Kasumi-1 (cell line): ENCODE data around the gene FCN1.
"Not testable (repeated sequence)": the region's sequence is repeated elsewhere in the genome, so short reads cannot be mapped to it uniquely, and the experiment has no call there.

Source experiments
- DNase-seq, 2 experiments: peaks; one replicate each; lab custom pipeline; 2025; lab: John Stamatoyannopoulos, UW

FCN1 gene

DNA sequence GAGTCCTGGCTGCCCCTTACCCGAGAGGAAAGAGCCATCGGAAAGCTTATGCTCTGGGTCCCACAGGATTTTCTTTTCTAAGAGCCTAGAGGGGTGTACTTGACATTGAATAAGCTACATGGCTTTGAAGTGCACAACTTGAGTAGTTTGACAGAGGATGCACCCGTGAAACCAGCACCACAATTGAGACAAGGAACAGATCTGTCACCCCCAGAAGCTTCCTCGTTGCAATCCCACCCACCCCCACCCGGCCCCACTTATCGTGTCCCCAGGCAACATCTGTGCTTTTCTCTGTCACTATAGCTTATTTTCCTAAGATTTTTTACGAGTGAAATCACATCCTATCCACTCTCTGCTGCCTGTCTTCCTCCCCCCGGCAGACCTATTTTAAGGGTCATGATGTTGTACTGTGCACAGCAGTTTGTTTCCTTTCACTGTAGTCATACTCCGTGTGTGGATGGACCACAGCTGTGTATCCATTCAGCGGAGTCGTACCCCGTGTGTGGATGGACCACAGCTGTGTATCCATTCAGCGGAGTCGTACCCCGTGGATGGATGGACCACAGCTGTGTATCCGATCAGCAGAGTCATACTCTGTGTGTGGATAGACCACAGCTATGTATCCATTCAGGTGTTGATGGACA lies 45.9 kb downstream of the FCN1 start:
- no peak for DNase-seq

DNA sequence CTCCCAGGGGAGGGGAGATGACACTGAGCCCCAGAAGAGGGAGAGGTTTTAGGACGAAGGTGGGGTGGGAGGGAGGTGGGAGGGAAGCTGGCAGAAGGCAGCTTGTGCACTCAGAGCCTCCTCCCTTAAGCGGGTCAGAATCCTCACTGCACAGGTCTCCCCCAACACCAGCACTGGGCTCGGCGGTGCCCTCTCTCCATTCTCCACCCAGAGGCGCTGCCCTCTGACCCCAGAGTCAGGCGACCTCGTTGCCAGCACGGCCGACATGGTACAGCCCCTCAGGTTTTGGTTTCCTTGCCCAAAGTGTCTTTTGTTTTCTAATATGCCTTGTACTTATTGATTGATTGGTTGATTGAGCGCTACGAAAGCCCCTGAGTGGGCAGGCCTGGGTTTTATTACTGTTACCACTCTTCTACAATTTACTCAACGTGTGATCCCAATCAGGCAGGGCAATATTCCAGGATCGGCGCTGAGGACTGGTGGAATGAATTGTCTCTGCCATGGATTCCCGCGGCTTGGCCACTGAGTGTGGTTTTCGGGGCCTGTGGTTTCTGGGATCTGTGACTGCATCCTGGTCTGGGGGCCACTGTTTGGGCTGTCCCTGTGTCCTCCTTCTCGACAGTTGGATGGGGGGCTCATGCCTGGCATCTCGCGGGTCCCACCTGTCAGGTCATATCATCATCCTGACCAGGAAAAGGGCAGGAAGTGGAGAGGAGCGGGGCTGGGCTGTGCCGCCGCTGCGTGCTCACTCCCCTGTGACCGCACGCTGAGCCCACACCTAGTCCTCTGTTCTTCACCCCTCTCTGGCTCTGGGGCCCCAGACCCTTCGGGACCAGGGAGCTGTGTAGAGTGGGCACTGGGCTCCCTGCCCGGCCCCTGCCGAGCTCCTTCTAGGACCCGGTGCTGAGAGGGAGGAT lies 46.7 kb downstream of the FCN1 start:
- no peak for DNase-seq

DNA sequence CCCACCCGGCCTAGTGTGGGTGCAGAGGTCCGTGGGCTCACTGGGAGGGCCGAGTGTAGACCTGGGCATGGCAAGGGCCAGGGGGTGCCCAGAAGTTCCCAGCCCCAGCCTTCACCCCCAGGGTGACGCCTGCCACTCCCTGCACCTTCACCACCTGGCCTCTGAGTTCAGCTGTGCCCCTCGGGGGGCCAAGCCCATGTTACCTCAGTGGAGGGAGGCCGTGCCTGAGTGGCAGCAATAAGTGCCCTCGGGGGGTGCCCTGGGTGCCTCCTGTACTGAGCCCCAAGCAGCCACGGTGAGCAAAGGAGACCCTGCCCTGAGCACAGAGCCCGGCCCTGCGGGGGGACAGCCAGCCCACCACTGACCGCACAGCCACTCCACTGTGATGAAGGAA lies 47.4 kb downstream of the FCN1 start:
- DNase-seq: no peak

DNA sequence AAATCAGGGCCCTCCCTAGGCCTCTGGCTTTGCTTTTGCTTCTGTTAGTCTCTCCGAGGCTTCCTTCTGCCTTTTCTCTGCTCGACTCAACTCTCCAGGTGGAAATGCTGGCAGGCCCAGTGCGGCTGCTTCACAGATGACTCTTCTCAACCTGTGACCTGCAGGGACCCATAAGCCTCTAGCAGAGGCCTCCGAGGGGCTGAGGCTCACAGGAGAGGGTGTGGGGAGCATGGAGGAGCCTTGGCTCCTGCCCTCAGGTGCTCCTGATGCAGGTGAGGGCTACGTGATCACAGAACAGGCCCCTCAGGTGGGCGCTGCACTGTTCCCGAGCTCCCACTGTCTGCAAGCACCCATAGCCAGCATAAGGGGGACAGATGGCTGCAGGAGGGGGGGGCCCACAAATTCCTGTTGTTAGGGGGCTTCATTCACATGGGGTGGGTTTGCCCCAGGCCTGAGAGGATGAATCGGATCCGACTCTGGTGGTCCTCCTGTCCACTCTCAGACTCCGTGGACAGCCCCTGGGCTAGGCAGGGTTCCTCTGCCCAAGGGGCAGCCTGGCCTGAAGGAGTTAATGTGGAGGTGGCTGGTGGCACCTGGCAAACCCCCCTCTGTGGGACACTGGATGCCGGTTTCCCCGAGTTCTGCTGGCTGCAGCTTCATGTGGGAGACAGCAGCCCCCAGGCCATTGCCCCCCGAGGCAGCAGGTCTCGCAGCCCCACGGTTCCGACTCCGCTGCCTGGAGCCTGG lies 48.0 kb downstream of the FCN1 start:
- DNase-seq: no peak

DNA sequence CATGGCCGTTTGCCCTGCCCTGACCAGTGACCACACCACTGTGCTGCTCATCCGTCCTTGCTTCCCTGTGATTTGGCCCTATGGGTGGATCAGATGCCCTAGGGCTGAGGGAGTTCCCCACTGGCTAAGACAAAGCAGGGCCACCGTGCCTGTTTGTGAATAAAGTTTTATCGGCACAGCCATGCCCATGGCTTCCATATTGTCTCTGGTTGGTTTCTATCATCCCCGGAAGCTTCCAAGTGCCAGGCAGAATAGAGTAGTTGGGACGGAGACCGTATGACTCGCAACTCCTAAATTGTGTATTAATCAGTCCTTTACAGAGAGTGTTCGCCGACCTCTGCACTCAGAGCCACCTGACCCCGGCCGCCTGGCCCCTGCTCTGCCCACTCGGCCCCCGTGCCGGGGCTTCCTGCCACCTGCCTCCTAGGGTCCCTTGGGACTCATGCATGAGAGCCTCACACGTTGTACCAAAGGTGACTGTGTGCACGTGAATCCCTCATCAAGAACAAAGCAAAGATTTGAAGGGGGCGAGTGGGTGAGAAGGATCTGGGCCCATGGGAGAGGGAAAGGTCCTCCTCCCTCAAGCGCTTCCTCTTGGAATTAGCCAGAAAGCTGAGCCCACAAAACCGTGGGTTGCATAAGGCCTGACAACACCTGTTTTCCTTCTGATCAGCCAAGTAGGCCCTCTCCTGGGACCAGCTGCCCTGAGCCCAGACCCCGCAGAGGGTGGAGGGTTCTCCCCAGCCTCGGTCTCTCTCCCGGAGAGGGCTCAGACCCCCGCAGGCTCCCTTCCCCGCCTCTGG lies 48.8 kb downstream of the FCN1 start:
- no peak for DNase-seq

DNA sequence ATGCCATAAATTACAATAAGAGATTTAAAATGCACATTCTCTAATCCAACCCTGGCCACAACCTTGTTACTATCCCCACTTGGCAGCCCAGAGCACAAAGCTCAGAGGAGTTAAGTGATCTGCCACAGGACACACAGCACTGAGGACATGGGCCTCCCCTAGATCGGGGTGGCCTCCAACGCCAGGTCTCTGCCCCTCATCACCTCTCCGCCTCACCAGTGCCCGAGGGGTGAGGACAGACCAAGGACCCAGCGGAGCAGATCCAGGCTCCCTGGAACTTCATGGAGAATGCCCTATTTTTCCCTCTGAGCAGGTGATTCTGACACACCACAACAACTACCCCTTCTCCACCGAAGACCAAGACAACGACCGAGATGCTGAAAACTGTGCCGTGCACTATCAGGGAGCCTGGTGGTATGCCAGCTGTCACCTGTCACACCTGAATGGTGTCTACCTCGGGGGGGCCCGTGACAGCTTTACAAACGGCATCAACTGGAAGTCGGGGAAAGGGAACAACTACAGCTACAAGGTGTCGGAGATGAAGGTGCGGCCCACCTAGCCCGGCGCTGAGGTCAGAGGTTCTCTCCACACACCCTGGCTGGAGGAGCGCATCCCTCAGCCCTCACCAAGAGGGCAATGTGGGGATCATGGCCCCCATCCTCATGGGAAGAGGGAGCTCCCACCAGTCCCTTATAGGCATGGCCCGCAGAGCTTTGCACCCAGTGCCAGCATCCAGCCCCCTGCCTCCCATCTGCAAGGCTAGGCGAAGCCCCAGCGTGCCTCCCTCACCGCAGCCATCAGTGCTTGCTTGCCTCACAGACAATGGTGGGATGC lies 49.6 kb downstream of the FCN1 start:
- DNase-seq: no peak

DNA sequence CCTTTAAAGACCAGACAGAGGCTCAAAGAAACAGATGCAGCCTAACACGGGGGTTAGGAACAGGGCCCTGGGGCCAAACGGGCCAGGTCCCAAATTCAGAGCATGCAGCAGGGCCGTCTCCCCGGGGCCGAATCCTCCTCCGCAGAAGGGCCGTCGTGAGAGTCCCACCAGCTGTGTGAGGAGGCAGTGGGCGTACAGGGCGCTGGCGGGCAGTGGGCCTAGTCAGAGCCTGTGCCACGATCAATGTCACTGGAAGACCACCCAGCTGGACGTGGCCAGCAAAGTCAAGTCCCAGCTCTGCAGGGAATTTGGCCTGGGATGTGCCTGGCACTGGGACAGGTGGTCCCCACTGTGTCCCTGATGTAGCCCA lies 52.9 kb downstream of the FCN1 start:
- no peak for DNase-seq

DNA sequence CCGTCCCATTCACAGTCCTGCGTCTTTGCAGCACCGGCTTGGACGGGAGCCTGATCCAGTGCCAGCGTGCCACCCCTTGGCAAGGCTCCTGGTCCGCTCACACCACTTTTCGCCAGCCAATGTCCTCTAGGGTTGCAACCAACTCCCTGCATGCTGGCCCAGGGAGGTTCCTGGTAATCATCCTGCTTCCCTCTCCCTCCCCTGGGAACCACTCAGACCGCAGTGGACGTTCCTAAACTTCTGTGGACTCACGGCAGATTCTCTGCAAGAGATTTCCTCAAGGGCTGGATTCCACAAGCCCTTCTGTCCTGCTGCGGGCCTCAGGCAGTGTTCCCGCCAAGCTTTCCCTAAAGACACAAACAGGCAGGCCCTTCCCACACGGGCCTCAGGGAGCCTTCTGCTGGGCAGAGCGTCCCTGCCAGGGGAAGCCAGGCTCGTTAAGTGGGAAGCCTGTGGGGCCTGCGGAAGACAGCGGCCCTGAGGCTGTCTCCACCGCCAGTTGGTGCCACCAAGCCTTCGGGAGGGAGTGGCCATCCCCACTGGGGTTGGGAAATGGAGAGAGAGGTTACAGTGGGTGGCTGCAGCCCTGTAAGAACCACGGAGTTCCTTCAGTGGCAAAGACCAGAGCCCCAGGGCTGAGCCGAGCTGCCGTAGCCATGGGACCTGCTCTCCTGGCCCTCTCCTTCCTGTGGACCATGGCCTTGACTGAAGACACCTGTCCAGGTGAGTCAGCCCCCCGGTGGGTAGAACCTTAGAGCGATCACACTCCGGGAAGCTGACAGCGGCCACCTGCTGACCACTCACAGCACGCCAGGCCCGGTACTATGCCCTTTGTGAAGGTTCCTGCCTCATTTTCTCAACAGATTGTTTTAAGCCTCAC lies 53.5 kb downstream of the FCN1 start:
- no peak for DNase-seq

DNA sequence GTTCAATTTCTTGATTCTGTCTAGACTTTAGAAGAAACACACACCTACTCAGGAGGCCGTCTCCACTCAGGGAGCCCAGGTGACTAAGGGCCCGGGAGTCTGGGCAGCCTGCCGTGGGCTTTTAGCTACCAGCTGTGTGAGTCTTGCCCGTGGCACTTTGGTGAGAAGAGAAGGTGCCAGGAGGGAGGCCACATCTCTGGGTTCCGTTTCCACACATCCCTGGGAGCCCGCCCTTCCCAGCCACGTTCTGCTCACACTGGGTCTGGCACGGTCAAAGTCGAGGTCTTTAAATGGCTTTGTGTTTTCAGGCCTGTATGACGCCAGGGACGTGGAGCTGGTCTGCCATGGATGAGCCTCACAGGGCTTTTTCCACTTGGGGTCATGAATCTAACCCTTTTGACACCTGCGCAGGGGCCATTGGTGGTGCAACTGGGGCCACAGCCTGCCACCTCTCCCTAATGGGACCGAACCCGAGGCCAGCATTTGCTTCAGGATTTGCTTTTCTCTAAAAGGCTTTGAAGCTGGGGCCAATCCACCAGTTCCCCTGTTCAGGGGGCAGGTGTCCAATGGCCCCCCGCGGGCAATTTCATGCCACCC lies 54.3 kb downstream of the FCN1 start:
- DNase-seq: no peak

DNA sequence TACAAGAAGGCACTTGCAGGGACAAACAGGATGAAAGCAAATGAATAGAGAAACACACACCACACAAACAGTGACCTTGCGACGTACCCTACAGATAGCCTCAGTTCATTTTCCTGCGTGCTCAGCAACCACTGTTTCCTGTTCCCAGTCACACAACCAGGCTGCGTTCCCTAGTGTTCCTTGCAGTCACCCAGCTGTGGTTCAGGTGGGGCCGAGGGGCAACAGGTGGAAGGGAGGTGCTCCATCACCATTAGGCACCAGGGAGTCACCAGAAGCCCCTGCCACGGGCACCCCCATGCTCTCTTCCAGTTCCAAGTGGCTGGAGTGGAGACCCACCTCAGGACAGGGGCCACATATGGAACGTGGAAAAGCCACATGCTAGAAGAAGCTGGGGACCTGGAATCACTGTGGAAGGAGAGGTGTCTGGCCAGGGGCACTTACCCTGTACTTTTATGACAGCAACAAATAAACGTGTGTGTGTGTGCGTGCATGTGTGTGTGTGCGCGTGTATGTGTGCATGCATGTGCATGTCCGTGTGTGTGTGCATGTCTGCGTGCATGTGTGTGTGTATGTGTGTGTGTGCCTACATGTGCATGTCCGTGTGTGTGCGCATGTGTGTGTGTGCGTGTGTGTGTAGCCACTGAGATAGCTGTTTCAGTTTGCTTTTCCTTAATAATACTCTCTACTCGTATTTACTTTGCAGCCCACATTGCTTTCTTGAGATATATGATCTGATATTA lies 55.9 kb downstream of the FCN1 start:
- DNase-seq: no peak

DNA sequence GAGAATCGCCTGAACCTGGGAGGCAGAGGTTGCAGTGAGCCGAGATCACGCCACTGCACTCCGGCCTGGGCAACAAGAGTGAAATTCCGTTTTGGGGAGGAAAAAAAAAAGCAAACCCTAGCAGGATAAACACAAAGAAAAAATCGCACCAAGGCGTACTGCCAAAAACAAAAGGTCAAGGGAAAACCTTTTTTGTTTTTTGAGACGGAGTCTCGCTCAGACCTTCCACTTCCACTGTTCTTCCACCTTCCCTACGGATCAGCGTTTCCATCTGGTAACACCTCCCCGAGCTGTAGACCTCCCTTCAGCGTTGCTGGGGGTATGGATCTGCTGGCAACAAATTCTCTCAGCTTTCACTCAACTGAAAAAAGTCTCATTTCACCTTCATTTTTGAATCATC lies 57.2 kb downstream of the FCN1 start:
- no peak for DNase-seq

DNA sequence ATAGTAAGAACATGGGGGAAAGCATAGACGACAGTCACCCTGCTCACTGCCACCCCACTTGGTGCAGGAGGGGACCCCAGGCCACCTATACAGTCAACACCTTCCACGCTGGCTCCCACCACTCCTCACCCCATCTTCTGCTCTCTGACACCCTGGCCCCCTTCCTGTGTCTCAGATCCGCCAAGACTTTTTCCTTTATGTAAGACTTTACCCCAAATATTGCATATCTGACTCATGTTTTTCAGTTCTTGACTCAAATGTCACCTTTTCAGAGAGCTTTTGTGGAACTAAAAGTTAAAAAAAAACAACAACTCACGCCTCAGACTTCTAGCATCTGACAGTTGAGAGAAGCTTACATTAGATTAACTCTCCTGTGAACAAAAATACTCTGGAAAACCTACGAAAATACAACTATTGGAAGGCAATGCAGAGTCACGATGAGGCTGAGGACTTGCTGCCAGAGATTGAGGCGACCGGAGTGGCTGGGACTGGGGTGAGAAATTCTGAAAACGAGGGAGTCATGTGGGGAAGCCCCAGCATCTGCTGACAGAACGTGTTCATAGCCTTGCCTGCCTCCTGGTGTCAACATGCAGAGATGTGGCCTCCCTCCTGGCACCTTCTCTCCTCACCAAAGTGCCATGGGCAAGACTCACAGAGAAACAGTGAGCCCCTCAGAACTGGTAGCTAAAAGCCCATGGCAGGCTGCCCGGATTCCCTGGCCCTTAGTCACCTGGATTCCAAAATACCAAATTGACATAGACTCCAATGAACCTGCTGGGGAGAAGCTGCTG lies 59.5 kb downstream of the FCN1 start:
- no peak for DNase-seq

DNA sequence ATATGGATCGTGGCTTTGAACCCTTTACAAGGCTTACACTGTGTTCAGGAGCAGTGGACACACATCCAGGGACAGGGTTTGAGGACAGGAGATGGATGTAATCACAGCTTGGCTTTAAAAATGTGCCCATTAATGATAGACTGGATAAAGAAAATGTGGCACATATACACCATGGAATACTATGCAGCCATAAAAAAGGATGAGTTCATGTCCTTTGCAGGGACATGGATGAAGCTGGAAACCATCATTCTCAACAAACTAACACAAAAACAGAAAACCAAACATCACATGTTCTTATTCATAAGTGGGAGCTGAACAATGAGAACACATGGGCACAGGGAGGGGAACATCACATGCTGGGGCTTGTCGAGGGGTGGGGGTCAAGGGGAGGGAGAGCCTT lies 60.3 kb downstream of the FCN1 start:
- DNase-seq: not testable (repeated sequence)

DNA sequence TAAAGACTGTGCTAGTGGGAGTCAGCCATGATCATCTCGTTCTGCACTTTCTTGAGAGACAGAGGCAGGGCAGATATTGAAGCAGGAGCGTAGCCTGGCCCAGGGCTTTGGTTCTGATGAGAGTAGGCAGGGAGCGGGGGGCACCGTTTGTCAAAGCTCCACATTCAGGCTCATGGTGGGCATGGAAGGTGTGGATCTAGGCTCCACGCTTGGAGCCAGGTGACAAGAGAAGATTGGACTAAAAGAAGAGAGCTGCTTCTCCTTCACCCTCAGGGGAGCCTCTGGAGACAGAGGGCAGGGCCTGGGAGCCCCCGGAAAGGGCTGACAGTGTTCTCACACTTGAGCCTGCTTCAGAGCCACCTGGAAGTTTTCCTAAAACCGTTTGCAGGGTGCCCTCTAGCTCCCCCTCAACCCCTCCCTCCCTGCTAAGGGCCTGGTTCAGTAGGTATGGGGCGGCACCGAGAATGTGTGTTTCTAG lies 61.8 kb downstream of the FCN1 start:
- no peak for DNase-seq
